22Rv1 (cell line): ENCODE results near the gene CRYBB1.

ENCODE experiments used
- CTCF ChIP-seq: fragments of 450-650 bp; IDR thresholded peaks from 2 replicates; pipeline ENCODE4 v1.5.1; 2017; ENCODE audit warnings: mild to moderate bottlenecking
- ZFX ChIP-seq: fragments of 450-650 bp; IDR thresholded peaks from 2 replicates; pipeline ENCODE4 v1.6.1; 2017; ENCODE audit warnings: antibody characterized with exemption, borderline replicate concordance

- TF ChIP-seq CTCF (no peak), ZFX (no peak)
These were observed 27.7 kb downstream of the CRYBB1 start, which contains the start of gene TPST2 for GRCh38 chr22:26589845-26590736.
